HG03378 (cell line): Measurements from ENCODE around the gene CHCT1.
A peak's percentile ranks its signal among the peaks of the same experiment; 100 is the strongest.
"Not testable (repeated sequence)": the region's sequence is repeated elsewhere in the genome, so short reads cannot be mapped to it uniquely, and the experiment has no call there.

Source experiments
- ATAC-seq: cut with Tn5 transposase; IDR thresholded peaks from one replicate; pipeline ENCODE4 v1.9.1; 2021; ENCODE audit warnings: mild to moderate bottlenecking, moderate library complexity; ENCODE audit not compliant: unreplicated experiment

The CHCT1 gene

GRCh38 chr17:60398227-60398959, 23.9 kb upstream of the CHCT1 start:
- peak; percentile 69 for ATAC-seq

- no peak for ATAC-seq
These were observed 20.5 kb upstream of the CHCT1 start for GRCh38 chr17:60401819-60402218.

GRCh38 chr17:60403523-60403810, 18.8 kb upstream of the CHCT1 start:
- ATAC-seq = no peak

GRCh38 chr17:60403962-60404361, 18.3 kb upstream of the CHCT1 start:
- ATAC-seq = no peak

GRCh38 chr17:60406887-60407286, 15.4 kb upstream of the CHCT1 start:
- ATAC-seq = no peak

- ATAC-seq = no peak
These were observed 12.3 kb upstream of the CHCT1 start for GRCh38 chr17:60410001-60410400.

- no peak for ATAC-seq
These were observed 9.6 kb upstream of the CHCT1 start for GRCh38 chr17:60412701-60413100.

GRCh38 chr17:60415146-60415545, 7.1 kb upstream of the CHCT1 start:
- no peak for ATAC-seq

- no peak for ATAC-seq
These were observed 5.8 kb upstream of the CHCT1 start for GRCh38 chr17:60416368-60416925.

- ATAC-seq = not testable (repeated sequence)
These were observed 3.3 kb upstream of the CHCT1 start for GRCh38 chr17:60419003-60419402.

- not testable (repeated sequence) for ATAC-seq
These were observed 2.4 kb upstream of the CHCT1 start for GRCh38 chr17:60419875-60420274.

- peak; percentile 84 for ATAC-seq
These were observed 772 bp upstream of the CHCT1 start for GRCh38 chr17:60421273-60422161.

GRCh38 chr17:60423865-60424264, 1.6 kb downstream of the CHCT1 start:
- no peak for ATAC-seq

- no peak for ATAC-seq
These were observed 3.3 kb downstream of the CHCT1 start for GRCh38 chr17:60425626-60426025.

- ATAC-seq = no peak
These were observed 4.3 kb downstream of the CHCT1 start for GRCh38 chr17:60426596-60426995.

GRCh38 chr17:60428491-60428890, 6.2 kb downstream of the CHCT1 start:
- not testable (repeated sequence) for ATAC-seq

- ATAC-seq = not testable (repeated sequence)
These were observed 8.3 kb downstream of the CHCT1 start for GRCh38 chr17:60430561-60430960.

- not testable (repeated sequence) for ATAC-seq
These were observed 11.0 kb downstream of the CHCT1 start for GRCh38 chr17:60433021-60433997.

GRCh38 chr17:60435244-60436167, 13.2 kb downstream of the CHCT1 start:
- ATAC-seq = no peak

- no peak for ATAC-seq
These were observed 14.4 kb downstream of the CHCT1 start for GRCh38 chr17:60436676-60437075.
